ENCODE measurements around the gene GGA1. TPM values are rescaled to one million over a fixed set of nuclear protein-coding genes. Genes with fewer than 3 reads are reported as not detected.

GGA1 gene, protein sequence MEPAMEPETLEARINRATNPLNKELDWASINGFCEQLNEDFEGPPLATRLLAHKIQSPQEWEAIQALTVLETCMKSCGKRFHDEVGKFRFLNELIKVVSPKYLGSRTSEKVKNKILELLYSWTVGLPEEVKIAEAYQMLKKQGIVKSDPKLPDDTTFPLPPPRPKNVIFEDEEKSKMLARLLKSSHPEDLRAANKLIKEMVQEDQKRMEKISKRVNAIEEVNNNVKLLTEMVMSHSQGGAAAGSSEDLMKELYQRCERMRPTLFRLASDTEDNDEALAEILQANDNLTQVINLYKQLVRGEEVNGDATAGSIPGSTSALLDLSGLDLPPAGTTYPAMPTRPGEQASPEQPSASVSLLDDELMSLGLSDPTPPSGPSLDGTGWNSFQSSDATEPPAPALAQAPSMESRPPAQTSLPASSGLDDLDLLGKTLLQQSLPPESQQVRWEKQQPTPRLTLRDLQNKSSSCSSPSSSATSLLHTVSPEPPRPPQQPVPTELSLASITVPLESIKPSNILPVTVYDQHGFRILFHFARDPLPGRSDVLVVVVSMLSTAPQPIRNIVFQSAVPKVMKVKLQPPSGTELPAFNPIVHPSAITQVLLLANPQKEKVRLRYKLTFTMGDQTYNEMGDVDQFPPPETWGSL
- 29.4 and 35.7 TPM in 2 replicates for total RNA-seq

DNA sequence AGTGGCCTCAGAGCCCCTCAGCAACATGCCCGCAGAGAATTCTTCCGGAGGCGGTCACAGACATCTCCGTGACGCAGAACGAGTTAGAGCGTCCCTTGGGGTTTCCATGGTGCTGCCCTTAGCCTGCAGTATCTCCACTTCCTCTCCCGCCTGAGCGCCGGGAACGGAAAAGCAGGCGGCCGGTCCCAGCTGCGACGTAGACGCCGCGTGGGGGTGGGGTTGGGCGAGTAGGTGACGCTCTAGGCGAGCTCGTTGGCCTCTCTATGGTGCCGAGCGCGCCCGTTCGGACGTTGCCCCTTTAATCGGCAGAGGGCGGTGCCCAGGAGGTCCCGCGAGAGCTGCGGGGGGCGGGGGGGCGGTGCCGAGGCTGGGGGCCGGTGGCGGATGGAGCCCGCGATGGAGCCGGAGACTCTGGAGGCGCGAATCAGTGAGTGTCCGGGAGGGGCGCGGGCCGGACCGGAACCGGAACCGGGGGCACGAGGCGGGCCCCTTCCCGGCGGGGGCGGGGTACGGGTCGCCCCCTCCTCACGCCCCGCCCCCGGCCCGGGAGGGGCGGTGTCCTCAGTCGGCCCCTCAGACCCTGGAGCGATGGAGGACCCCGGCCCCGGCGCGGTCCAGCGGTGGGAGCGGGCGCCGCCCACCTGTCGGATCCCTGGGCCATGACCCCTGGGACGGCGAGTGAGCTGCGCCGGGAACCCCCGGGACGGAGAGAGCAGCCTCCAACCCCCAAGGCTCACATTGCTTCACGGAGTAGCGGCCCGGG lies at the start of gene GGA1:
Gene GGA1 (plus strand): TSS at position 358 of the 763 bp plus-strand sequence. CDS start 27 bp downstream, at position 385.

DNA sequence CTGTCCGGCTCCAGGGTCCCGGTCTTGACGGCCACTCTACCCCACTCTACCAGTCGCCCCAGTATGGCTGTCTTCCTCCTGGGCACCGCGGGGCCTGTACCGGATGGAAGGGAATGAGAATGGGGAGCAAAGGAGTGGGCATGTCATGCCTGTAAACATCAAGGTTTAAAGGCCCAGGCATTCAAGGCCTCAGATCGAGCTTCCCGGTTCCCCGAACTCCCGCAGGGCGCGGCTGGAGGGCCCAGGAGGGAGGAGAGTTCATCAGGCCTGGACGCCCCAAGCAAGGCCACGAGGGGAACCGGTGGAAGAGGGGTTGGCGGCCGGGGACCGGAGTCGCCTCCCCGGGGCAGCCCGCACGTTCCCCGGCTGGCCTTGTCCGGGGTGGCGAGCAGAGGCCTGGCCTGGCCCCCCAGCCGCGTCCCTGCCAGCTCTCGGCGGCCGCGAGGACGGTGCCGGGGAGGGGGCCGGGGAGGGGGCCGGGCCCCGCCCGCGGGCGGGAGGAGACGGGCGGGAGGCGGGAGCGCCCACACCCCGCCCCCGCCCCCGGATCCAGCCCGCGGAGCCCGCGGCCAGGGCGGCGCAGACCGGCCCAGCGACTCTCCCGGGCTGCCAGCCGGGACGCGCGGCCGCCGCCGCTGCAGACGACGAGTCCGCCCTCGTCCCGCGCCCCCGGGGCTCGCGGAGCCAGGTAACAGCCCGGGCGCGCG lies 48.6 kb upstream of the GGA1 start, which contains the start of gene CDC42EP1:
Gene CDC42EP1 (plus strand): TSS at position 580 of the 707 bp plus-strand sequence. CDS start 5,870 bp downstream, outside the sequence.

DNA sequence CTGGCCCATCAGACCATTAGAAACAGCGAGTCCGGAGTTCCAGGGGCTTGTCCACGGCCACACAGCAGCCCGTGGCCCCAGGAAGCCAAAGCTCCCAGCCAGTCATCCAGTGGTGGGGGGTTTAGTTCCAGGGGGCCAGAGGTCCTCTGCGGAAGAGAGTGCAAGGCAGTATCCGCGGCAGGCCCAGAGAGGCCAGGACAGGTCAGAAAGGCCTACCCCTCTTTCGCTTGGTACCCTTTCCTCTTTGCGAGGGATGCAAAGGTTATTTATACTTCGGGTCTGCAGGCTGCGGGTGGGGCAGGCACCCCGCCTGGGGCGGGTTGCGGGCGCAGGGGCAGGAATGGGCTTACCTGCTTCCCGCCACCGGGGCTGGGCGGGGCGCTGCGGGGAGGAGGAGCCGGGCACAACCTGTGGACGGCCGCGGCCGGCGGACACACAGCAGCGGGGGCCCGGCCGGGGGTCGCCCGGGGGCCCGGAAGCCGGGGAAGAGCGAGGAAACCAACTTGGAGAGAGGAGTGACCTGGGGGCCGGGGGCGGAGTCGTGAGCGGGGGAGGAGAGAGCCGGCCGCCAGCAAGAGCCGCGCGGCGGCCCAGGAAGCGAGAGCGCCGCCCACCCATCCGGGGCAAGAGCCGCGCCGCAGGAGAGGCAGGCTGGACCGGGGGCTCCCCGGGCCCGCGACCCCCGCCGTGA lies 30.6 kb downstream of the GGA1 start, which contains the start of gene SH3BP1:
Gene SH3BP1 (plus strand): TSS at position 600 of the 691 bp plus-strand sequence. CDS start 119 bp downstream, outside the sequence.

DNA sequence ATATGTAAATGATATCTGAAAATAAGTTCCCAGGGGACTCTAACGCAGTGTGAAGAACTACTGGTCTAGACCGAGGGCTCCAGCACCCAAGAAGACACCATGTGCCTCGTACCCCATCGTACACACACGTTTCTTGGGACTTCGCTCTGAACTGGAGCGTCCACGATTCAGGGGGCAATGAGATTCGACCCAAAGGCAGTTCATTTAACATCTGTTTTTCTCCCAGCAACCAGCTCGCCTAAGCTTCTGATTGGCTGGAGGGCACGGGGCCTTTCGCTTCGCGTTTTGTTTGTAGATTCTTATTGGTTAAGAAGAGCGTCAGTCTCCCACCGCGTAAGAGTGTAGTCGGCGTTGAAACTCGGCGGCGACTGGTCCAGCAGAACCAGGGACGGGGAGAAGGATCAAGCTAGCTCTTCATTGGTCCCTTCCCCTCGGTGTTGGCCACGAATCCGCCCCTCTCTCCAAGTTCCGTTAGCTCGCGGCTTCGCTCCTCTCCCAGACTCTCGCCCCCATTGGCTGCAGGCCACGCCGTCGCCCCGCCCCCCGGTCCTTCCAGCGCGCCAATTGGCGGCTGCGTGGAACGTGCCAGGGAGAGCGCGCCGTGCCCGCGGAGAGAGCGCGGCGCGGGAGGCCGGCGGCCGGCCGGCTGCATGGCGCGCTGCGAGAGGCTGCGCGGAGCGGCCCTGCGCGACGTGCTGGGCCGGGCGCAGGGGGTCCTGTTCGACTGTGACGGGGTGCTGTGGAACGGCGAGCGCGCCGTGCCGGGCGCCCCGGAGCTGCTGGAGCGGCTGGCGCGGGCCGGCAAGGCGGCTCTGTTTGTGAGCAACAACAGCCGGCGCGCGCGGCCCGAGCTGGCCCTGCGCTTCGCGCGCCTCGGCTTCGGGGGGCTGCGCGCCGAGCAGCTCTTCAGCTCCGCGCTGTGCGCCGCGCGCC lies 49.8 kb downstream of the GGA1 start, which contains the start of gene PDXP:
Gene PDXP (plus strand): TSS at position 591 of the 933 bp plus-strand sequence. CDS start 60 bp downstream, at position 651.

DNA sequence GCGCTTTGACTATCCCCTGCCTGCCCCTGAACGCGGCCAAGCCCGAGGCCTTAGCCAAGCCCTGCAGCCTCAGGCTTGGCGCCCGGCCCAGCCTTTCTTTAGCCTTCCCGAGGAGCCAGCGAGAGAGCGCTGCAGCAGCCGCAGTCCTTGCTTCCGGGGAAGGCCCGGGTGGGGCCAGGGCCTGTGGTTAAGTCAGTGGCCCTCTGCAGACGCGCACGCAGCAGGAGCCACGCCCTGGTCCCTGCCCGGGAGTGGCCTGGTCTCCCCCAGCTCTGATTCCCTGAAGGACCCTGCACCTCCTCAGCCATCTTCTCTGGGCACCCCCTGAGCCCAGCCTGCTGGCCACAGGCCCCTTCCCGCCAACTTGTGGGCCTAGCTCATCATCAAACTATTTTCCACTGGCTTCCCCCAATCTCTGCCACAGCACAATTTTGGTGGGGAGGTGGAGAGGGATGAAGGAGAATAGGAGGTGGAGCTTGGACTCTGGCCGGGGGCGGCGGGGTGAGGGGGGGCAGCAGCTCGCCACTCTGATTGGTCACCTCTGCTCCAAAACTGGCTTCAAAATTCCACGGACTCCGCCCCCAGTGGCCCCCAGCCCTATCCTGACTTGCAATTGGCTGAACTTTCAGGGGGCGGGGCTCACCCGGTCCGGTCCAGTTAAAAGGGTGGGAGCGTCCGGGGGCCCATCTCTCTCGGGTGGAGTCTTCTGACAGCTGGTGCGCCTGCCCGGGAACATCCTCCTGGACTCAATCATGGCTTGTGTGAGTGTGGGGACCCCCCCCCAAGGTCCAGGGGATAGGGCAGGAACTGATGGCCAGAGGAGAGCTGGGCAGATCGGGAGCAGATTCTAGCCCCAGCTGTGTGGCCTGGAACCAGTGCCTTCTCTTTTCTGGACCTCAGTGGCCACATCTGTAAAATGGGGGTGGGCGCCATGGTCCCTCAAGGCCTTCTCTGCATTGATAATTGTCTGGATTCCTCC lies 66.6 kb downstream of the GGA1 start, which contains the start of gene LGALS1:
Gene LGALS1 (plus strand): TSS at position 686 of the 979 bp plus-strand sequence. CDS start 67 bp downstream, at position 753.

Other genes with a start within 250 kb of the GGA1 start
- 1.4 and 4.0 TPM in 2 replicates for gene ELFN2, start 181.4 kb upstream of the GGA1 start, total RNA-seq
- gene MFNG, start 122.5 kb upstream of the GGA1 start, total RNA-seq, result 1.9 TPM in 1 of 2 replicates, not detected in the other
- gene CARD10, start 89.4 kb upstream of the GGA1 start, total RNA-seq, result 3.4 and 15.0 TPM in 2 replicates
- 58.1 and 61.1 TPM in 2 replicates for gene CDC42EP1, start 48.4 kb upstream of the GGA1 start, total RNA-seq
- gene LGALS2, start 28.7 kb upstream of the GGA1 start, total RNA-seq, result not detected in 2 replicates
- 21.2 and 25.3 TPM in 2 replicates for gene SH3BP1, start 30.8 kb downstream of the GGA1 start, total RNA-seq
- gene PDXP, start 49.9 kb downstream of the GGA1 start, total RNA-seq, result 18.6 and 24.4 TPM in 2 replicates
- 5,976 and 9,609 TPM in 2 replicates for gene LGALS1, start 66.8 kb downstream of the GGA1 start, total RNA-seq
- gene NOL12, start 77.5 kb downstream of the GGA1 start, total RNA-seq, result 15.0 and 23.2 TPM in 2 replicates
- gene TRIOBP, start 88.2 kb downstream of the GGA1 start, total RNA-seq, result 56.2 and 98.1 TPM in 2 replicates
- gene GCAT, start 199.1 kb downstream of the GGA1 start, total RNA-seq, result 20.2 and 35.9 TPM in 2 replicates
- gene GALR3, start 214.5 kb downstream of the GGA1 start, total RNA-seq, result not detected in 2 replicates
- gene ANKRD54, start 235.5 kb downstream of the GGA1 start, total RNA-seq, result 30.6 and 47.8 TPM in 2 replicates
- gene EIF3L, start 240.6 kb downstream of the GGA1 start, total RNA-seq, result 467 and 631 TPM in 2 replicates

Data from epithelial cell of alveolus of lung (primary cell).